HepG2 (cell line): ENCODE measurements around the gene USP7. TPM values are rescaled to one million over a fixed set of nuclear protein-coding genes. Genes with fewer than 3 reads are reported as not detected.

Experiments
- AGO2 ChIP-seq: fragments of 200-400 bp; formaldehyde crosslinking; optimal IDR thresholded peaks from 2 replicates; pipeline ENCODE3; 2017; ENCODE audit warnings: mild to moderate bottlenecking, low read depth, low read length, moderate library complexity
- ARNT2 ChIP-seq: sonication (generic); formaldehyde crosslinking; IDR thresholded peaks from 2 replicates; pipeline ENCODE4 v1.8.0; 2022; ENCODE audit warnings: mild to moderate bottlenecking, low read depth, missing genetic modification reagents, moderate library complexity
- CEBPZ ChIP-seq: IDR thresholded peaks from 2 replicates; pipeline ENCODE4 v1.6.1; 2012; ENCODE audit warnings: low read length, improper control_type of control experiment
- FOXA3 ChIP-seq: IDR thresholded peaks from 2 replicates; pipeline ENCODE4 v1.6.1; 2016; ENCODE audit warnings: missing genetic modification reagents, missing compliant biosample characterization
- GABPB1 ChIP-seq: IDR thresholded peaks from 2 replicates; pipeline ENCODE4 v1.6.1; 2016; ENCODE audit warnings: mild to moderate bottlenecking, missing genetic modification reagents, moderate library complexity, missing compliant biosample characterization
- HDAC1 ChIP-seq: sonication (generic); formaldehyde crosslinking; IDR thresholded peaks from 2 replicates; pipeline ENCODE4 v1.5.1; 2020; ENCODE audit warnings: mild to moderate bottlenecking, missing genetic modification reagents
- KDM5B ChIP-seq: sonication (generic); formaldehyde crosslinking; IDR thresholded peaks from 2 replicates; pipeline ENCODE4 v1.4.0; 2020; ENCODE audit warnings: missing genetic modification reagents, mild to moderate bottlenecking, borderline replicate concordance
- MXI1 ChIP-seq: IDR thresholded peaks from 3 replicates; pipeline ENCODE4 v1.6.1; 2012; ENCODE audit warnings: low read depth, low read length, inconsistent platforms, borderline replicate concordance
- NFRKB ChIP-seq: fragments of 450-650 bp; IDR thresholded peaks from 2 replicates; pipeline ENCODE4 v1.6.1; 2017
- NKX3-1 ChIP-seq: sonication (generic); formaldehyde crosslinking; IDR thresholded peaks from 2 replicates; pipeline ENCODE4 v1.5.0; 2020; ENCODE audit warnings: missing genetic modification reagents
- RFXAP ChIP-seq: sonication (generic); formaldehyde crosslinking; IDR thresholded peaks from 2 replicates; pipeline ENCODE4 v1.4.0; 2020; ENCODE audit warnings: missing genetic modification reagents, borderline replicate concordance
- SP2 ChIP-seq: sonication (generic); formaldehyde crosslinking; IDR thresholded peaks from 2 replicates; pipeline ENCODE4 v1.5.1; 2020; ENCODE audit warnings: mild to moderate bottlenecking, missing genetic modification reagents
- U2AF1 ChIP-seq: fragments of 200-400 bp; formaldehyde crosslinking; optimal IDR thresholded peaks from 2 replicates; pipeline ENCODE3; 2017; ENCODE audit warnings: mild to moderate bottlenecking, low read depth, low read length
- ZFP36L2 ChIP-seq: sonication (generic); formaldehyde crosslinking; IDR thresholded peaks from 2 replicates; pipeline ENCODE4 v1.4.0; 2020; ENCODE audit warnings: missing genetic modification reagents
- ZNF18 ChIP-seq: sonication (generic); formaldehyde crosslinking; IDR thresholded peaks from 2 replicates; pipeline ENCODE4 v1.8.0; 2022; ENCODE audit warnings: mild to moderate bottlenecking, missing genetic modification reagents; ENCODE audit not compliant: insufficient replicate concordance
- ZNF280B ChIP-seq: sonication (generic); formaldehyde crosslinking; IDR thresholded peaks from 2 replicates; pipeline ENCODE4 v1.5.0; 2020; ENCODE audit warnings: missing genetic modification reagents, mild to moderate bottlenecking, borderline replicate concordance
- ZNF331 ChIP-seq: sonication (generic); formaldehyde crosslinking; IDR thresholded peaks from 2 replicates; pipeline ENCODE4 v1.4.0; 2020; ENCODE audit warnings: missing genetic modification reagents
- ZNF350 ChIP-seq: sonication (generic); formaldehyde crosslinking; IDR thresholded peaks from 2 replicates; pipeline ENCODE4 v1.4.0; 2020; ENCODE audit warnings: mild to moderate bottlenecking, low read depth, missing genetic modification reagents, borderline replicate concordance
- ZNF44 ChIP-seq: sonication (generic); formaldehyde crosslinking; IDR thresholded peaks from 2 replicates; pipeline ENCODE4 v1.5.1; 2020; ENCODE audit warnings: mild to moderate bottlenecking, missing genetic modification reagents
- ZNF607 ChIP-seq: sonication (generic); formaldehyde crosslinking; IDR thresholded peaks from 2 replicates; pipeline ENCODE4 v1.5.1; 2020; ENCODE audit warnings: missing genetic modification reagents, mild to moderate bottlenecking, borderline replicate concordance
- ZNF691 ChIP-seq: sonication (generic); formaldehyde crosslinking; IDR thresholded peaks from 2 replicates; pipeline ENCODE4 v1.4.0; 2020; ENCODE audit warnings: missing genetic modification reagents, low read depth, mild to moderate bottlenecking, borderline replicate concordance
- polyA plus RNA-seq, 8 experiments: library from polyadenylated mRNA; depleted of rRNA in 3 of 8; stranded (reverse) in 7 of 8; unstranded in 1 of 8; fragments of >200 nt; fragmentation: Illumina TruSeq in 4 of 8; extraction: Trizol in 4 of 8; gene quantifications; 2 replicates each; pipeline versions ENCODE4 v1.2.1 to v1.2.3, GENCODE V29; 2011 to 2016; ENCODE audit warnings: low read depth in 4 of 8, missing spikeins in 1 of 8, mixed read lengths in 1 of 8; ENCODE audit not compliant: insufficient read depth in 1 of 8
- total RNA-seq, 5 experiments: library from RNA; depleted of rRNA; stranded (reverse); fragments of >200 nt; fragmentation: Illumina TruSeq; extraction: Trizol; gene quantifications; 2 replicates each; pipeline ENCODE4 v1.2.3, GENCODE V29; 2016; ENCODE audit warnings: low read depth in 1 of 5

USP7 gene
- total and polyA plus RNA-seq, 2 of the 13 experiments (the other 11 are each of a cell fraction or from before 2014, with no cell fraction given), result 52.5 to 173 TPM

DNA sequence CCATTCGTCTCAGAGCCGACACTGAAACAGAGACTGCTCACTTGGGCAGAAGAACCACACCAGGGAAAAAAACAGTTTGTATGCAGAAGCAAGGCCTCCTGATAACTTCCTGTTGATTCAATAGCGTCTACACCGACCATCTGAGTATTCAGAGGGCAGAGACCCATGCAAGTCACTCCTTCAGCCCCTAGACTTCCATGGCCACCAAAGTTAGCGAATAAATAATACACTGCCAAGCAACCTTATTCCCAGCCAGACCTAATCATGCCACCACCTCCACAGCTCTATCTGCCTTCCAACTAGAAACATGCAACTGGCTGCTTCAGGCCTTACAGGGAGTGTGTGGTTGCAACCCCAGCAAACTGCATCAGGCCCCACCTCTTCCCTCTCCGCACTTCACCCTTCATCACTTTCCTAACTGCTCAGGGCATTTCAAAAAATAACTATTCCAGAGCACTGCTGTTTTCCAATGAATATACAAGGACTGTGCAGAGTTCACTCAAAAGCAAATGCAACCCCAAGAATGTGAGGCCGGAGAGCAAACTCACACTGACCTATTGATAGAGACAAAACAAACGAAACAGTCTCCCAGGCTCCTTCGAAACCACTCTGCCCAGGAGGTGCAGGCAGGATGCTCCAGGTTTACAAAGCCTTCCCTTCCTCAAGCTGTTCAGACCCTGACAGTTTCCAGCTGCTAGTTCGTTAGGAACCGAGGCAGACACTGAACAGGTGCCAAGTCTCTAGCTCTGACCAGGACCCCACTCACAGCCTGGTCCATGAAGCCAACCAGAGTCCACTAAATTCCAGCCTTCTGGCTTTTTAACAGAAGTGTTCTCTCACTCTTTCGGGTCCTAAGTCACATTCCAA, 3.6 kb downstream of the USP7 start (continued):
- TF ChIP-seq AGO2, result no peak
- TF ChIP-seq ZFP36L2, result no peak
- no peak for TF ChIP-seq RFXAP (CRISPR knock-in tag)
- TF ChIP-seq MXI1, result no peak
- peak; percentile 15; the same call in 1 of the 2 replicates for TF ChIP-seq GABPB1 (CRISPR knock-in tag)
- TF ChIP-seq ZNF607 (CRISPR knock-in tag), result peak; percentile 75; the same call in 1 of the 2 replicates
- peak; percentile 92 for TF ChIP-seq ZNF691
- TF ChIP-seq HDAC1 (CRISPR knock-in tag), result peak; percentile 98
- peak; percentile 80 for TF ChIP-seq FOXA3
- TF ChIP-seq U2AF1, result peak; percentile 62
- TF ChIP-seq ARNT2 (CRISPR knock-in tag), result no peak
- no peak for TF ChIP-seq NKX3-1 (CRISPR knock-in tag)
- TF ChIP-seq SP2 (CRISPR knock-in tag), result no peak
- no peak for TF ChIP-seq ZNF280B
- peak; percentile 72; the same call in 1 of the 2 replicates for TF ChIP-seq ZNF331 (CRISPR knock-in tag)
- TF ChIP-seq ZNF18 (CRISPR knock-in tag), result peak; percentile 84
- peak; percentile 54; the same call in 1 of the 2 replicates for TF ChIP-seq ZNF44 (CRISPR knock-in tag)
- 0 out of 2 replicates have a peak, but pooled peaks have one; percentile 21 for TF ChIP-seq KDM5B (CRISPR knock-in tag)
- no peak for TF ChIP-seq CEBPZ
- no peak for TF ChIP-seq NFRKB
- peak; percentile 86; the same call in 1 of the 2 replicates for TF ChIP-seq ZNF350 (CRISPR knock-in tag)
